Pancreas (tissue), 10 donors: ENCODE measurements around the gene HSP90AB1. TPM values are rescaled to one million over a fixed set of nuclear protein-coding genes. Genes with fewer than 3 reads are reported as not detected.

Source experiments
- ATAC-seq, 4 donors: fragments of 200-7000 bp; cut with Tn5 transposase; one replicate each; pipeline versions ENCODE4 v1.8.0 to v1.9.1; 2020; ENCODE audit warnings: mild to moderate bottlenecking in 4 of 4, moderate library complexity in 4 of 4
- DNase-seq, 6 donors: peaks; one replicate each; pipeline ENCODE4 v3.0.0-alpha.2; 2020
- FAIRE-seq: peaks from 2 replicates; lab custom pipeline; 2012; peaks lifted over from hg19 to GRCh38; lab: Jason Lieb, UNC
- H3K27ac ChIP-seq, 4 donors: fragments of 200-600 bp; sonication (generic); 1 replicate in 3 of 4; 2 replicates in 1 of 4; pipeline versions ENCODE4 v1.5.0 to v1.8.0; 2020
- H3K27me3 ChIP-seq, 4 donors: fragments of 200-600 bp; one replicate each; pipeline ENCODE4 v1.8.0; 2021
- H3K36me3 ChIP-seq, 3 donors: fragments of 200-600 bp; sonication (generic) in 1 of 3; one replicate each; pipeline versions ENCODE4 v1.5.0 to v1.8.0; 2020 to 2021
- H3K4me1 ChIP-seq, 3 donors: fragments of 200-600 bp; one replicate each; pipeline ENCODE4 v1.8.0; 2021
- H3K4me3 ChIP-seq, 4 donors: fragments of 200-600 bp; sonication (generic) in 2 of 4; one replicate each; pipeline versions ENCODE4 v1.5.0 to v1.8.0; 2020 to 2021
- H3K9me3 ChIP-seq, 4 donors: fragments of 200-600 bp; one replicate each; pipeline ENCODE4 v1.8.0; 2021
- WGBS, 2 donors: extraction: QIAGEN DNeasy Blood & Tissue Kit; methylation state at CpG; one replicate each; pipeline ENCODE4 v1.1.7; 2013; 5-methylcytosine and 5-hydroxymethylcytosine counted together
- intact Hi-C, 3 donors: fragments of 100-400 bp; cut with DNase I; formaldehyde crosslinking; loops; one replicate each; pipeline versions ENCODE4 v1.11.1 to v1.14.2; 2022
- polyA plus RNA-seq, 2 donors: library from polyadenylated mRNA; stranded (reverse); fragments of 200-250 nt; gene quantifications; one replicate each; pipeline ENCODE4 v1.2.3, GENCODE V29; 2013
- total RNA-seq, 6 donors: library from RNA; stranded (reverse); fragmentation: NEBNext Ultra II Directional in 4 of 6; extraction: Animal tissue kit (Norgen Biotek cat#: 25700) in 4 of 6; gene quantifications; one replicate each; pipeline versions ENCODE4 v1.2.1 to v1.2.4, GENCODE V29; 2021 to 2023
- TF ChIP-seq, protein P1 (sequence below), 4 donors: fragments of 200-600 bp; sonication (generic) in 3 of 4; IDR thresholded peaks; one replicate each; pipeline versions ENCODE4 v1.5.0 to v1.8.0; 2021; ENCODE audit warnings: antibody characterized with exemption in 4 of 4
- donor health status: healthy with polysubstance abuse.
- donor health status: DM: no; HTN: no; CAD: no; lungs with moderate emphysema.
- donor health status: DM: no; HTN: no; CAD: no.
- donor health status: control.
- donor health status: control.
- donor health status: Bipolar disorder and iron deficiency.
- donor health status: DM: yes; HTN: yes; CAD: no.
- donor health status: DM: no; HTN: no; CAD: no.
- donor health status: DM: no; HTN: no; CAD: no.
- donor health status: DM: yes; HTN: yes; CAD: no.

Gene HSP90AB1
- total and polyA plus RNA-seq, 8 donors = 145 to 577 (median 434) TPM

GRCh38 chr6:44292661-44293365 lies 45.9 kb downstream of the HSP90AB1 start:
- DNase-seq (peak in 1 of 6 donors; percentile 9), ATAC-seq (no peak), FAIRE-seq (no peak)
- H3K27me3 ChIP-seq = peaks cover 0 to 7% (median 0%) of the 10 kb centered on the region in 4 donors
- no peaks in the 10 kb centered on the region for H3K9me3 ChIP-seq
- TF ChIP-seq, protein P1, sequence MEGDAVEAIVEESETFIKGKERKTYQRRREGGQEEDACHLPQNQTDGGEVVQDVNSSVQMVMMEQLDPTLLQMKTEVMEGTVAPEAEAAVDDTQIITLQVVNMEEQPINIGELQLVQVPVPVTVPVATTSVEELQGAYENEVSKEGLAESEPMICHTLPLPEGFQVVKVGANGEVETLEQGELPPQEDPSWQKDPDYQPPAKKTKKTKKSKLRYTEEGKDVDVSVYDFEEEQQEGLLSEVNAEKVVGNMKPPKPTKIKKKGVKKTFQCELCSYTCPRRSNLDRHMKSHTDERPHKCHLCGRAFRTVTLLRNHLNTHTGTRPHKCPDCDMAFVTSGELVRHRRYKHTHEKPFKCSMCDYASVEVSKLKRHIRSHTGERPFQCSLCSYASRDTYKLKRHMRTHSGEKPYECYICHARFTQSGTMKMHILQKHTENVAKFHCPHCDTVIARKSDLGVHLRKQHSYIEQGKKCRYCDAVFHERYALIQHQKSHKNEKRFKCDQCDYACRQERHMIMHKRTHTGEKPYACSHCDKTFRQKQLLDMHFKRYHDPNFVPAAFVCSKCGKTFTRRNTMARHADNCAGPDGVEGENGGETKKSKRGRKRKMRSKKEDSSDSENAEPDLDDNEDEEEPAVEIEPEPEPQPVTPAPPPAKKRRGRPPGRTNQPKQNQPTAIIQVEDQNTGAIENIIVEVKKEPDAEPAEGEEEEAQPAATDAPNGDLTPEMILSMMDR (IDR thresholded peaks at IDR 0.05) = no peak
- H3K36me3 ChIP-seq = no peaks in the 10 kb centered on the region
- intact Hi-C loops = no loop called here
- WGBS, 2 donors = 55 to 66% methylated on average over 4 of the region's 4 CpGs
- H3K4me3 ChIP-seq = no peak overlapping the region
- no peak overlapping the region for H3K27ac ChIP-seq
- H3K4me1 ChIP-seq = peaks cover 0 to 8% (median 4%) of the 10 kb centered on the region in 3 donors

DNA sequence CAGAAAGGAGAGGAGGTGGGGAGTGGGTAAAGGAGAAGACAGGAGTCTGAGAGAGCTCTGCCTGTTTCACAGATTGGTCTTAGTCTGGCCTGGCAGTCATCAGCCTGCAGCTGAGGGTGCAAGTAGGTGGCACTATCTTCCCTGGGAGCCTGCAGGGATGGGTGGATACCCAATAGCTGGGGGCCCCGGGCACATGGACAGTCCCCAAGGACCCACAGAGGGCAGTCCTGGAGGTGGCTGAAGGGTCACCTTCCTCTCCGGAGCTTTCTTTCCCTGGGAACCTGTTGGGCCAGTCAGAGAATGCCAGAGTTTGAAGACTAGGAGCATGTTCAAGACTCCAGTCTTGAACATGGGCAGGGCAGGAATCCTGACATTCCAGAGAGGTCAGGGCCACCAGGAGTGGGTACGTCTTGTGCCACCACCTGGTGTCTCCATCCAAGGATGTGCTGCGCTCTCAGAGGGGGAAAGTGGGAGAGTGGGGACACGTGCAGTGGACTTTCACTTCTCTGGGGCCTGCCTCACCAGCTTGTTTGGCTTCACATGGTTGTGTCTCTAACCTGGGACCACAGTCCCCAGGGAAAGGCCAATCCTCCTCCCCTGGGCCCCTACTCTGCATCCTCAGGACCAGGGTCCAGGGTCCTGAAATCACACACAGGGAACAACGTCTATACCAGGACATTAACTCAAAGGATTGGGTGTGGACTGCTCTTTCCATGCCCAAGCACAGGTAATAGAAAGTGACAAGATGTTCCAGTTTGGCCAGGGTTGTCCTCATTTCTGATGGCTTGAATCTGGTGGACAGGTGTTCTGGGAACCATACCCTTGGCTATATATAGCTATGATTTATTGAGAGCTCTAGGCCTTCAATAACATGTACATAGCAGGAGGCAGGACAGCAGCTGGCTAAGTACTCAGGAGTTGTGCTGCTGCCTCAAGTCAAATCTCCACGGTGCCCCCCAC lies 48.2 kb downstream of the HSP90AB1 start:
- peaks cover 0 to 8% (median 4%) of the 10 kb centered on the region in 3 donors for H3K4me1 ChIP-seq
- intact Hi-C loops = no loop called here
- H3K27ac ChIP-seq = no peak overlapping the region
- FAIRE-seq = no peak
- H3K27me3 ChIP-seq = peaks cover 0 to 7% (median 0%) of the 10 kb centered on the region in 4 donors
- H3K36me3 ChIP-seq = no peaks in the 10 kb centered on the region
- no peak overlapping the region for H3K4me3 ChIP-seq
- H3K9me3 ChIP-seq = no peaks in the 10 kb centered on the region
- TF ChIP-seq, protein P1 (IDR thresholded peaks at IDR 0.05) = no peak
- ATAC-seq = no peak
- 41 to 47% methylated on average over 6 to 7 of the region's 7 CpGs for WGBS, 2 donors
- DNase-seq = peak in 1 of 6 donors; percentile 32

GRCh38 chr6:44297063-44298038 lies 50.5 kb downstream of the HSP90AB1 start:
- H3K27me3 ChIP-seq = peaks cover 0 to 7% (median 0%) of the 10 kb centered on the region in 4 donors

More at GRCh38 chr6:44297063-44298038, 50.5 kb downstream of the HSP90AB1 start:
- Histone ChIP-seq H3K36me3 (peaks cover 0 to 6% (median 0%) of the 10 kb centered on the region in 3 donors), H3K9me3 (no peaks in the 10 kb centered on the region), H3K4me1 (peaks cover 0 to 8% (median 4%) of the 10 kb centered on the region in 3 donors), H3K27ac (no peak overlapping the region), H3K4me3 (peak overlapping the region in 2 of 4 donors; percentile 21 to 47)
- peak; percentile 70 to 84 (median 82) for ATAC-seq
- WGBS, 2 donors = 1% methylated on average over 68 to 86 of the region's 86 CpGs
- peak in 2 of 6 donors; percentile 72 to 78 for DNase-seq
- intact Hi-C loops = no loop called here
- TF ChIP-seq, protein P1 (IDR thresholded peaks at IDR 0.05) = no peak
- no peak for FAIRE-seq
